GM19238 (cell line): Measurements from ENCODE around the gene KLF7.
"Not testable (repeated sequence)": the region's sequence is repeated elsewhere in the genome, so short reads cannot be mapped to it uniquely, and the experiment has no call there.

Experiments used
- DNase-seq: peaks from one replicate; pipeline ENCODE4 v3.0.0; 2011; ENCODE audit warnings: low spot score; ENCODE audit not compliant: insufficient read length

The KLF7 gene

GRCh38 chr2:207066166-207066565 is 99.6 kb downstream of the KLF7 start:
- no peak for DNase-seq

DNA sequence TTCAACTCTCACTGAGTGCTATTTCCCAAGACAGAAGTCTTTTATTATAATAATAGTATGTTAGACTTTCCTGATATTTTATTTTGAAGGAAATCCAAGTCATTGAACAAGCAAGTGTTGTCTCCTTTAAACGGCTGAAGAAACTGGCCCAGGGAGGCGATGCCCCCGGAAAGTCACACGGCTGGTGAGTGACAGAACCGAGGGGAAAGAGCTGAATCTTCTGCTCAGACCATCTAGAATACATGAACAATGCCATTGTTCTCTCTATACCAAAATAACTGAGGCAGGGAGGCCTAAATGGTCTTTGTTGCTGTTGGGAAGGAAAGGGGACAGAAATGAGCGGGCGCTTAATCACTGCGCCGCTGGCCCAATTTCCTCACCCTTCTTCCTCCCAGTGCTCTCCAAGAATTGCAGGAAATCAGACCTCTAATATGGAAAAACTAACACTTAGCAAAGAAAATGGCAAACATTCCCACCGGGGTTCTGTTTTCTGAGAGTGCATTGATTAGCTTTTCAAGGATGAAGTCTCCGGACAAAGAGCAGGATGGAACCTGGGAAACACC is 101.5 kb downstream of the KLF7 start:
- no peak for DNase-seq

DNA sequence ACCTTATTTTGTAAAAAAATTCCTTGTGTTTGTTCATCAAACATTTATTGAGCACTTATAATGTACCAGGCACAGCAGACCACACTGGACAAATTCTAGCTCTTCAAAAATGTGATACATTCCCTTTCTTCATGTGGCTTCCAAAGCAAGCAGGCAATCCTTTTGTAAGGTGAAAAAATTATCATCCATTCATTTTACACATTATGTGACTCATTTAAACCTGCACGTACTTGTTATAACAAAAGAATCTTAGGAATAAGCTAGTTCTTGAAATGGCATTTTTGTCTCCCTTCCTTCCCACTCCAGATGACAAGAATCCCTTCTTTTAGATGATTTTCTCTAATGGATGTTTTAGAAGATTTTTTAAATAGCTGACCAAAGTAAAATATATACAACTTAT is 104.6 kb downstream of the KLF7 start:
- DNase-seq: no peak

- no peak for DNase-seq
Observed at GRCh38 chr2:207055257-207055656, 110.5 kb downstream of the KLF7 start.

- no peak for DNase-seq
Observed at GRCh38 chr2:207054521-207054920, 111.2 kb downstream of the KLF7 start.

DNA sequence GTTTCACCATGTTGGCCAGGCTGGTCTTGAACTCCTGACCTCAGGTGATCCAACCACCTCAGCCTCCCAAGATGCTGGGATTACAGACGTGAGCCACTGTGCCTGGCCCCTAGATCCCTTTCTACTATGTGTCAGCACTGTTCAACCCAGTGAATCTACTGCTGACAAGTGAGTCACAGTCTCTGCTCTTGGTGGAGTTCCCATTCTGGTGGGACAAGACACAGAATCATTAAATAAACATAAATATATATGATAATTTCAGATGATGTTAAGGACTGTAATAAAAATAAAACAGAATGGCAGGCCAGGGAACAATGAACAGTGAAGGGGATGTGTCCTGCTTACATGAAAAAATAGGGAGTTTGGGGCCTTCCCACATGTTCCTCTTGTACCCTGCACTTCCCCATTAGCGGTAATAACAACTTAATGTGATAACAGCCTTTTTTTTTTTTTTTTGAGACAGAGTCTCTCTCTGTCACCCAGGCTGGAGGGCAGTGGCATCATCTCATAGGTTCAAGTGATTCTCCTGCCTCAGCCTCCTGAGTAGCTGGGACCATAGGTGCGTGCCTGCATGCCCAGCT is 114.3 kb downstream of the KLF7 start:
- no peak for DNase-seq

- no peak for DNase-seq
Observed at GRCh38 chr2:207049122-207049521, 116.6 kb downstream of the KLF7 start.

DNA sequence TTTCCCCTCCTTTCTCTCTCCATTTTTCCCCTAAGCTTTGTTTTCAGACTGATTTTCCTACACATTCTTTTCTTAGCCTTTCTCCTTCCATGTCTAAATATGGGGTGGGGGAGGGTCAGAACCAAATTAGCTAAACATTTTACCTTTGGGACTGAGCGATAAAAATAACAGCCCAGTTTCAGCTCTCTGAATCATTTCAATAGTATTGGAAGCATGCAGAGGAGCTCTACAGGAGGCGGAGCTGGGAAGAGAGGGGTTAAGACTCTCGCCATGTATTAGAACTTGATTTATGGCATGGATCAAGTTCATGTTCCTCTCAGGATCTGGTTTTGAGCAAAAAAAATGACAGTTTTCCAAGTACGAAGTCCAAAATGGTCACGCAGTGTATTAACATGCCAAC is 117.3 kb downstream of the KLF7 start:
- no peak for DNase-seq

GRCh38 chr2:207046724-207047123 is 119.0 kb downstream of the KLF7 start:
- no peak for DNase-seq

DNA sequence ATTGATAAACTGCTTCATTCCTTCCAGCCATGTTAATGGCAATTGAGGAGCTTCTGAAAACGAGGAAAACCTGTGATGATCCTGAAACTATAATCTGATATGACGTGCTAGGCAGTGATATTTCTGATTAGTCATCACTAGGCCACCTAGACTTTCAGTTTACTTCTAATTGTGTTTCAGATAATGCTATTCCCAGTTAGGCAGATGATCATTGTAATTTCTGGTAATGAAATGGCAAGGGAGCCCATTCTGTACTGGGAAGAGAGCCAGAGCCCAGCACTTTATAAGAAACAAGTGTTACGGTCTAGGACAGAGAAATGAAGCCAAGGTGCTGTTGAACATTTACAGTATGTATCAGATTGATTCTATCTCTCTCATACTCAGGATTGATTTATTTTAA is 120.2 kb downstream of the KLF7 start:
- no peak for DNase-seq

DNA sequence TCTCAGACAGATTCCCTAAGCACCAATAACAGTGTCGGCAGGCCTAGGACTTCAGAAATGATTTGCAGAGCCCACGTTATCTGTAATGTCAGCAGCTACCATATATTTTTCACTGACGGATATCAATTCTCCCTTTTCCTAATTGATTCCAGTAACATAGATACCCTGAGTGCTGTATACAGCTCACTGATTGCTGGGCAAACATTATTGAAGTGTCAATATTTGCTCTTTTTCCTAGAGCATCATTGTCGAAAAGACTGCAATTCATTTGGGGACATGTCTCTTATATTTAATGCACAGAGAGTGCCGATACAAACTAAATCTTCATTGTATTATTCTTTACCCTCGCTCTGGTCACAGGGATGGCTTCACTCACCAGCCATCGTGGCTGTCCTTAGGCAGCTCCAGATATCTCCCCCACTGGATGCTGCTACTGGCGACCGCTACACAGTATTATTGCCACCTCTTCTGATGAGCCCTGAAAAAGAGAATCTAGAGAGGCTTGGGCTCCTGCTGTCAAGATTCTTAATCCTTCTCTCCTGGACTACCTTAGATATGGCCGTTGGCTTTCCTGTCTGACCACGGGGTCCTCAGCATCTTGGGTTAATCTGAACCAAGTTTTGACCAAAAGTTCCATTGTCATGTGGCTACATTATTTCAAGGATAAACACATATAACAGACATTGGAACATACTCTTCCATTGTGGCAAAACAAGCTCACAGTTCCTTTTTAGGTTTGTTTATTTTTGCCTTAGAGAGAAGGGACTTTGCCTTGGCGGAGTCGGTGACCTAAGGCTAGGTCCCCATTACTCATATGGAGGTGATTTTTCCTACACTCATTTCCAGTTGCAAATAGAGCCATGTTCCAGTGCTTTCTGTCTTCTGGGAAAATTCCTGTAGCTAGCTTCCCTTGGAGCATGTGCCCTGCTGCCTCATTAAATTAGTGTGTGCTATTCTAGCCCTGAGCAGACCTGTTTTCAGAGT is 121.1 kb downstream of the KLF7 start:
- no peak for DNase-seq

GRCh38 chr2:207042841-207043240 is 122.9 kb downstream of the KLF7 start:
- no peak for DNase-seq

GRCh38 chr2:207041786-207042554 is 123.8 kb downstream of the KLF7 start:
- no peak for DNase-seq

GRCh38 chr2:207041279-207041678 is 124.5 kb downstream of the KLF7 start:
- DNase-seq: no peak

DNA sequence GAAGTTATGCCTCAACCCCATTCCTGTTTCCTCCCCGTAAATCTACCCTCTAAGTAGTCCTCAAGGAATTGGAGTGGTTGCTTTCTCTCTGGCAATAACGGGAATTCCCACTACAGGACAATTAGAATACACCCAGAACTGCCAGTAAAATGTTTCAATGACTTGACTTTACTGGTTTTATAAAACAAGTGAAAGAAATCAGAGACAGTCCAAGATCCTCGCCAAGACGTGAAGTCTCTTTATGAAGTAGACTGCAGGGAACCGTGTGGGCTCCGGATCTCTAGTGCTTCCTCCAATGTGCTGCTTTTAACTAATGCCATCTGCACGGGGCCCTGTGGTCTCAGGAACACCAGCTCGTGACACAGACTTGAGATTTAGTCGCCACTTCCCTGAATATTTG is 125.1 kb downstream of the KLF7 start:
- DNase-seq: no peak

DNA sequence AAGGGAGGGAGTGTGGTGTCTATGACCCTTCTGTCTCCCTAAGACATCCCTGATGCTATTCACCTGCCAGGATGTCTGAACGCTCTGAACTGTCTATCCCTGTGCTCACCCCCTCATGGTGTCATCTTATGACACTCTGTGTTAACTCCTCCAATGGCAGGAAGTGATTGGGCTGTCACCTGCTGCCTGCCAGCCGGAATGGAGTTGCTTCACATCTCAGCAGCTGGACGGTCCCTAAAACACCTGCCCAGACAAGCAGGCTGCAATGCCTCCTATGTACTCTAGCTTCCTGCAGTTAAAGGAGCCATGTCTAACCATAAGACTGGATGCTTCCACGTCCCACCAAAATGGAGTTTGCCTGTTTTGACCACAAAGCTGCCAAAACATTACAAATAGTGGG is 126.5 kb downstream of the KLF7 start:
- no peak for DNase-seq

DNA sequence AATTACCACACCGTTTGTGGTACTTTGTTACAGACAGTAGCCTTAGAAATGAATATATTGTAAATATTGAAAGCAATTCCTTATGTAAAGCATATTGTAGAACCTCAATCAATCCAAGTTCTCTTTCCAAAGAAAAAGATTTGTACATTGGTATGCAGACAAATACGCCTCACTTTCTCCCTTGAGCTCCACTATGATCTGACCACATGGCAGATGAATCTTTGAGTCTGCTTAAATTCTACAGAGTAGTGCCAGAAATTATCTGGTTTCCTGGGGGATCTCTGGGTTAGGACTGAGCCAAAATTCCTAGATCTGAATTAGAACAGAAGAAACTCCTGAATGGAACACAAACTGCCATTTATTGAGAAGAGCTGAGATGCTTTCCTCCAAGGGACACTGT is 127.4 kb downstream of the KLF7 start:
- DNase-seq: no peak

GRCh38 chr2:207037896-207038295 is 127.9 kb downstream of the KLF7 start:
- DNase-seq: no peak

GRCh38 chr2:207037023-207037422 is 128.7 kb downstream of the KLF7 start:
- DNase-seq: not testable (repeated sequence)

DNA sequence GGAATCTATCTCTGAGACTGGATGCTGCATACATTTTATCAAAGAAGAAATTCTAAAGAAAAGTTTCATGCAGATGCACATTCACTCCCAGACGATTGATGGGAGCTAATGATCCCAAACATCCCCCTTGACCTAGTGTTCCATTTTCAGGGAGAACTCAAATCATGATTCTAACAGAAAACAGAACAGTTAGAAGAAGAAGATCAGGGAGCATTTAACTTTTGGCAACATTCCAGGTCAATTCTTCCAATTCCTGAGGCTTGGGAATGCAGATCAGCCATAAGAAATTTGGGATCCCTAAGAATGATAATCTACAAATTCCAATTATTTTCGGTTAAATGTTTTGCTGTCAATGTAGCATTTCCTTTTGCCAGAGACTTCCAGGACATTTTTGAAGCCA is 129.9 kb downstream of the KLF7 start:
- DNase-seq: no peak

DNA sequence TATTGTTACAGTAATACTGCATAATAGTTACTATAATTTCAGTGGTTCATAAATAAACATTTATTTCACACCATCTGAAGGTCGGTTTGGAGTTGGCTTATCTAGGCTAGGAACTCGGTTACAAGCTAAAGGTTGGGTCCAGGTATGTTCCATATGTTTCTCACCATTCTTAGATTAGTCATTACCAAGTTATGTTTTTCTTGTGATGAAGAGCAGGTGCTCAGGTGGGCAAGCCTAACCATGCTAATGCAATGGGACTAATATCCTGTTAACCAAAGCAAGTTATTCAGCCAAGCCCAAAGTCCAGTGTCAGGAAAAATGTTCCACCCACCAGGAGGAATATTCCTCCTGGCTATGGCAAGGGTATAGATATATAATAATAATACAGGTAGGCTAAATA is 133.3 kb downstream of the KLF7 start:
- no peak for DNase-seq
